ENCODE measurements around the gene RIMS1.

GRCh38 chr6:72040111-72040510 lies 153.8 kb downstream of the RIMS1 start:
- TF ChIP-seq, protein P1, sequence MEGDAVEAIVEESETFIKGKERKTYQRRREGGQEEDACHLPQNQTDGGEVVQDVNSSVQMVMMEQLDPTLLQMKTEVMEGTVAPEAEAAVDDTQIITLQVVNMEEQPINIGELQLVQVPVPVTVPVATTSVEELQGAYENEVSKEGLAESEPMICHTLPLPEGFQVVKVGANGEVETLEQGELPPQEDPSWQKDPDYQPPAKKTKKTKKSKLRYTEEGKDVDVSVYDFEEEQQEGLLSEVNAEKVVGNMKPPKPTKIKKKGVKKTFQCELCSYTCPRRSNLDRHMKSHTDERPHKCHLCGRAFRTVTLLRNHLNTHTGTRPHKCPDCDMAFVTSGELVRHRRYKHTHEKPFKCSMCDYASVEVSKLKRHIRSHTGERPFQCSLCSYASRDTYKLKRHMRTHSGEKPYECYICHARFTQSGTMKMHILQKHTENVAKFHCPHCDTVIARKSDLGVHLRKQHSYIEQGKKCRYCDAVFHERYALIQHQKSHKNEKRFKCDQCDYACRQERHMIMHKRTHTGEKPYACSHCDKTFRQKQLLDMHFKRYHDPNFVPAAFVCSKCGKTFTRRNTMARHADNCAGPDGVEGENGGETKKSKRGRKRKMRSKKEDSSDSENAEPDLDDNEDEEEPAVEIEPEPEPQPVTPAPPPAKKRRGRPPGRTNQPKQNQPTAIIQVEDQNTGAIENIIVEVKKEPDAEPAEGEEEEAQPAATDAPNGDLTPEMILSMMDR (IDR thresholded peaks at IDR 0.05): no peak
- no peak for TF ChIP-seq POLR2A (IDR thresholded peaks at IDR 0.05)
